GM03348 (cell line): ENCODE results near the gene STK24.

Source experiments
- DNase-seq: peaks from one replicate; pipeline ENCODE4 v3.0.0; 2012; ENCODE audit warnings: low spot score

The STK24 gene

DNA sequence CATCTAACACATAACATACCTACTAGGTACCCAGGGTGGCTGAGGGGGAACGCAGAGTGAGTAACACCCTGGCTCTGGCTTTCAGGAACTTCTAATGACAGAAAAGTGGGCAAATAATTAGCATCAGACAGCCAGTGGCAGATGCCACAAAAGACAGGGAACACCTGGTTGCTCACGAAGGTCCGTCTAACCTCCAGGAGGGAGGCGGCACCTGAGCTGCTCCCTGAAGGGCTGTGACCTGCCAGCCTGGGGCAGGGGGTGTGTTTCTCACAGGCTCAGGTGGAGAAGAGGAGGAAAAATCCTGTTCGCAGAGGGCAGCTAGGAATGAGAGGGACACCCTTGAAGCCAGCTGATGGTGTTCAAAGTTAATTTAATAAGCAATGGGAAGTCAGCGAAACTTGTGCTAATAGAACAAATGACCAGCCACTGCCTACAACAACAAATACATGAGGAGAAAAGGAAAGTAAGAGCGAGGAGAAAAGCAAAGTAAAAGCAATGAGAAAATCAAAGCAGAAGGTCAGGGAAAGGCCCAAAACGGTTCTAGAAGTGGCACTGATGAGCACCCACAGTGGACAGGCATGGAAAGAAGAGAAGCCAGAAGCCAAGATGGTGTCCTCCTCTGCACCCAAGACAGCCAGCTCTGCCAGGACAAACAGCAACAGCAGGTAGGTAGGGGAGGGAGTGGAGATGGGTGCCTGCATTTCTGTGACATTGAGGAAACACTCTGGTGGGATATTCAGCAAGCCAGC is 87.3 kb downstream of the STK24 start:
- no peak for DNase-seq

DNA sequence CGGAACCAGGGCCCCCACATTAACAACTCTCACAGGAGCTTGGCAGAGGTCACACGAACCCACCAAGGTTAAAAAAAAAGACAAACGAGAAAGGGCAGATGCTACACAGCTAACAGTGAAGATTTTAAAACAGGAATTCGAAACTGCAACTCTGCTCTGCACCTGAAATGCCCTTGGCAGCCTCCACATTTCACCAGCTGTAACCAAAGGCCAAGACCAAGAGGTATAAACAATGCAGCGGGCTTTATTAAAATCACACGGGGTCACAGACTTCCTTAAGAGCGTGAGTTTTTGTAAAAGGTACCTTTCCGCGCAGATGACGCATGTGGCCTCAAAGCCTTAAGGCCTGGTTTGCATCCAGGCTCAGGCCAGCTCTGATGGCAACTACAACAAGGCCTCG is 88.2 kb downstream of the STK24 start:
- no peak for DNase-seq

DNA sequence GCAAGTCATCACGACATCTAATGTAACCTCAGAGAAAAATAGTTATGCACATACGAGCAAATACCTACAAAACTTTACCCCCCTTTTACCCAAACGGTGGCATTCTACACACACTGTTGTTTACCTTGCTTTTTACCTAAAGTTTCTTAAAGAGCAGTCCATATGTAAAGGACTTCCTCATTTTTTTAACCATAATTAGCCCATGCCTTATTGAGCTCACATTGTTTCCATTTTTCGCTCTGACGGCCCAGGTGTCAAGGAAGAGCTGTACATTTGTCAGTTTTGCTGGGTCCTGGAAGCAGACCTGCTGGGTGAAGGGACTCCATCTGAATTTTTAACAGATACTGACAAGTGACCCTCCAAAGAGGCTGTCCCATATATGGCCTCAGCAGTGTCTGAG is 89.4 kb downstream of the STK24 start:
- no peak for DNase-seq

GRCh38 chr13:98487016-98487415 is 89.9 kb downstream of the STK24 start:
- DNase-seq = no peak

GRCh38 chr13:98486412-98486811 is 90.5 kb downstream of the STK24 start:
- DNase-seq = no peak

- no peak for DNase-seq
Observed at GRCh38 chr13:98485561-98485960, 91.3 kb downstream of the STK24 start.

- peak; percentile 89 for DNase-seq
Observed at GRCh38 chr13:98484289-98485219, 92.4 kb downstream of the STK24 start.

DNA sequence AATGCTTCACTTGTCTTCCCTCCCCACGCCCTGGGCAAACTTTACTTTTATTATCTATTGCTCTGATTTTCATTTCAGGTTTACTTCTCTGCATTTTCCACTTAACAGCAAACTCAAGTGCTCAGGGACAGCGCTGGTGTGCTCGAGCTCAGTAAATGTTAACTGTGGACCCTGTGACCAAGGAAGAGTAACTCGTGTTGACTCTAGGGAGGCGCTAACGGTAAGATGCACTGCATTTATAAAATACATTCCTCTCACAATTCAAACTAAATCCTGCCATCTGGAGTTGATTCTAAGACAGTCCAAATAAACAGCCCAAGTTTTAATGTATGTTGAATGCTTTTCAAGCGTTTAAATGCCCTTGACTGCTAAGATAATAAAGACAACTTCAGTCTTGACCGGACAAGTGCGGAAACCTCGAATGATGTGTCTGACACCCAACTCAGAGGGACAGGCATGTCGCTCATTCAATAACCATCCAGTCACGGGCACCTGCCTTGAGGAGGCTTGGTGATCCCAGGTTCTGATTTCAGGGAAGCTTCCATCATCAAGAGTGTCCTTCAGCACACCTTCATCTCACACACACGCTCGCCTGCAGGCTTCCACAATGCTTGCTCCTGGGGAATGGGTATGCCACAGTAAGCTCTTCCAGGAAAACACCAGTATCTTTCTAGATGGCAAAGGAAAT is 93.2 kb downstream of the STK24 start:
- DNase-seq = no peak

- DNase-seq = peak; percentile 75
Observed at GRCh38 chr13:98482476-98483444, 94.1 kb downstream of the STK24 start.

GRCh38 chr13:98480915-98481877 is 95.7 kb downstream of the STK24 start:
- no peak for DNase-seq

GRCh38 chr13:98479496-98480003 is 97.4 kb downstream of the STK24 start:
- DNase-seq = no peak

DNA sequence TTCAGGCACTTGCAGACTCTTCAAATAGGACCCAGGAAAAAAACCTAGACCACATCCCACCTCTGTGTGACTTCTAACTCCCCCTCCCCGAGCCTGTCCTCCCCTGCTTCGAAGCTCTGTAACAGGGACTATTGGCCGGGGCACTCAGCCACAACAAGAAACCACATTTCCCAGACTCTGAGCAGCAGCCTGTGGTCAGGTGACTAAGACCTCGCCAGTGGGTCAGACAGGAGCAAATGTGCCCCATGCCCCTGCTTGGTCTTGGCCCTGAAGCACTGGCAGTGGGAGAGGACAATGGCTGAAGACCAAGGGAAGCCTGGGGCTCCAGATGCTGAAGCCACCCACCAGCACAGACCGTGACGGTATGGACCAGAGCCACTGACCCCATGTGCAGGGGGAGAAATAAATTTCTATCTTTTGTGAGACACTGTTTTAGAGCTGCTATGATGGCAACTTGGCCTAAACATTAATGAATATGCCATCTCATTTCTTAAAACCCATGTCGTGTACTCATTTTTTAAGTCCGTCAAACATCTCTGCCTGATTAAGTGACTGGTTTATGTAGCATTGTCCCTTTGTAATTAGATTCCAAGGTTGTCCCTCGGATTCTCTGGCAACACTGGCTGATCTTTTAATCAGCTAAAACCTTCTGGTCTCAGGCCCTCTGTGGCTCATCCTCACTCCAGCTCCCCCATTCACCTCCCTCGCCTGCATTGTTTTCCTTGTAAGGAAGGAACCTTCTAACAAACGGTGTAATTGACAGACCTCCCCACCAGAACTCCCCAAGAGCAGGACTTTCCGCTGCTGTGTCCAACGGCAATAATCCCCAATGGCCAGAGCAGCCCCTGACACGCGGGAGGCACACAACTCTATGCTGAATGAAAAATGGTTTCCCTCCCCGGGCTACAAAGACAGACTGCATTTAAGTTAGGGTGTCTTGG is 98.4 kb downstream of the STK24 start:
- no peak for DNase-seq

GRCh38 chr13:98476538-98476966 is 100.4 kb downstream of the STK24 start:
- peak; percentile 93 for DNase-seq

DNA sequence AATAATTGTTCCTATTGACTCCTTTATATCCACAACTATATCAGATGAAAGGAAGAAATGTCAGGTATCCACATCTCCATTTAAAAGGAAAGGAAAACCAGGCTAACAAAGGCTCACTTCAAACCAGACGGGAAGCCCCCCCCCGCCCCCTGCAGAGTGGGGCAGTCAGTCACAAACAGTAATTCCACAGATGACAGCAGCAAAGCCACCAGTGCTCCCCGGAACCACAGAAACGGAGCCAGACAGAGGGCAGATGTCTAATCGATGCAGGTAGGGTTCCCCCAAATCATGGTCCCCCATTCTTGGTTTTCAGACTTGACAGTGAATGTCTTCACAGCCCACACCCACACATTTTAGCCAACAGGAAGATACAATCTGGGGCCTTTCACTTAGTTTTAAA is 100.8 kb downstream of the STK24 start:
- DNase-seq = no peak

GRCh38 chr13:98475522-98475921 is 101.4 kb downstream of the STK24 start:
- no peak for DNase-seq

DNA sequence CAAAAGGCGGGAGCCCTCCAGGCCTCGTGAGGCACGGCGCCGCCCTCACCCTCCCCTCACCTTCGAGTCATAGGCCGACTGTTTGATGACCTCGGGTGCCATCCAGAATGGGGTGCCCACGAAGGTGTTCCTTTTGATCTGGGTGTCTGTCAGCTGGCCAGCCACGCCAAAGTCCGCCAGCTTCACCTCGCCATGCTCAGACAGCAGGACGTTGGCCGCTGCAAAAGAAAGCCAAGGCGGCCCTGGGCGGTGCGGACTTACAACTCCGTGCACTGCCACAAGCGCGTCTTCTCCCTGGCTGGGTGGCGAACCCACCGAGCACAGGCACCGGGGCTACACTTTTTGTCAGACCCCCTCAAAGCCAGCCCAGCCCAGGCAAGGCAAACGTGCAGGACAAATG is 102.1 kb downstream of the STK24 start:
- DNase-seq = no peak

- no peak for DNase-seq
Observed at GRCh38 chr13:98474292-98474691, 102.6 kb downstream of the STK24 start.

DNA sequence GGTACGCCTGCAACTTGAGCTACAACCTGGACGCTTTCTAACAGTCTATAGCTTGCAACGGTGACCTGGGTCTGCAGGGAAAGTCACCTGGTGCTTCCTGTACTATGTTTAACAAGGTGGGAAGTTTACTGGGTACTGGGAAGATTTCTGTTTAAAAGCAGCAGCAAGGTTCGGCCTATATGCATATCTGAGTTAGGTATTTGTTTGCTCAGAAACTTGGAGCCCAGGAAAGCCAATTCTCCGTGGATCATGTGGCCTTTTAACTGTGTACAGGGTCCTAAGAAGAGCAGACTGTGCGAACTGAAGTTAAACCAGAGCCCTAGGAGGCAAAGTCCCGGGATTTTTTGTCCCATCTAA is 103.1 kb downstream of the STK24 start:
- no peak for DNase-seq
